ENCODE measurements around the gene NEURL4. TPM values are rescaled to one million over a fixed set of nuclear protein-coding genes. Genes with fewer than 3 reads are reported as not detected.
A peak's percentile ranks its signal among the peaks of the same experiment; 100 is the strongest.

Gene NEURL4
- polyA plus RNA-seq, 6 donors from 2014 or later = 1.2 to 2.7 (median 1.9) TPM; not detected in 1

- Mint-ChIP-seq H3K36me3 (no peaks in the 10 kb centered on the region), H3K9me3 (no peaks in the 10 kb centered on the region), H3K4me3 (peak within 1 kb of the TSS in 6 of 8 donors; percentile 32 to 94 (median 79)), H3K4me1 (peaks cover 33 to 40% (median 36%) of the 10 kb centered on the region in 3 donors), H3K27me3 (peaks cover 0 to 8% (median 3%) of the 10 kb centered on the region in 3 donors), H3K27ac (peak within 1 kb of the TSS in 4 of 6 donors; percentile 56 to 87 (median 80))
- ATAC-seq (ENCODE audit: low read depth in 2 of 2) (no peak), DNase-seq (no peak)
Measured at GRCh38 chr17:7355053-7355452, 25.9 kb upstream of the NEURL4 start, which contains the start of gene TMEM95. TSS of gene TMEM95 (plus strand) at chr17:7355156. CDS start at chr17:7355205, 49 bp downstream.

GRCh38 chr17:7354262-7354843 lies 25.2 kb upstream of the NEURL4 start:
- H3K4me3 Mint-ChIP-seq = peak overlapping the region in 2 of 8 donors; percentile 54 to 91
- no peaks in the 10 kb centered on the region for H3K36me3 Mint-ChIP-seq
- ATAC-seq (ENCODE audit: low read depth in 2 of 2) (no peak), DNase-seq (no peak)
- H3K9me3 Mint-ChIP-seq = no peaks in the 10 kb centered on the region
- peaks cover 36 to 47% (median 39%) of the 10 kb centered on the region in 3 donors for H3K4me1 Mint-ChIP-seq
- peaks cover 0 to 3% (median 3%) of the 10 kb centered on the region in 3 donors for H3K27me3 Mint-ChIP-seq
- H3K27ac Mint-ChIP-seq = peak overlapping the region in 2 of 6 donors; percentile 79 to 87

GRCh38 chr17:7352910-7353635 lies 23.9 kb upstream of the NEURL4 start:
- DNase-seq (no peak), ATAC-seq (ENCODE audit: low read depth in 2 of 2) (no peak)
- Mint-ChIP-seq H3K27me3 (no peaks in the 10 kb centered on the region), H3K9me3 (no peaks in the 10 kb centered on the region), H3K27ac (peak overlapping the region in 5 of 6 donors; percentile 80 to 97 (median 90)), H3K36me3 (no peaks in the 10 kb centered on the region), H3K4me3 (peak overlapping the region; percentile 86 to 94 (median 92)), H3K4me1 (peaks cover 36 to 53% (median 43%) of the 10 kb centered on the region in 3 donors)

GRCh38 chr17:7352503-7352889 lies 23.4 kb upstream of the NEURL4 start:
- DNase-seq = no peak
- H3K27ac Mint-ChIP-seq = peak overlapping the region in 5 of 6 donors; percentile 80 to 97 (median 90)
- no peaks in the 10 kb centered on the region for H3K27me3 Mint-ChIP-seq
- H3K36me3 Mint-ChIP-seq = no peaks in the 10 kb centered on the region
- H3K4me3 Mint-ChIP-seq = peak overlapping the region; percentile 86 to 94 (median 92)
- no peaks in the 10 kb centered on the region for H3K9me3 Mint-ChIP-seq
- ATAC-seq (ENCODE audit: low read depth in 2 of 2) = no peak
- peaks cover 36 to 53% (median 43%) of the 10 kb centered on the region in 3 donors for H3K4me1 Mint-ChIP-seq

- Mint-ChIP-seq H3K27me3 (no peaks in the 10 kb centered on the region), H3K36me3 (no peaks in the 10 kb centered on the region), H3K4me1 (peaks cover 36 to 53% (median 46%) of the 10 kb centered on the region in 3 donors), H3K9me3 (no peaks in the 10 kb centered on the region), H3K27ac (peak within 1 kb of the TSS in 5 of 6 donors; percentile 80 to 97 (median 93)), H3K4me3 (peak within 1 kb of the TSS; percentile 86 to 94 (median 92))
- peak; percentile 47 to 59 for ATAC-seq (ENCODE audit: low read depth in 2 of 2)
- DNase-seq = peak; percentile 71
Measured at GRCh38 chr17:7351665-7352502, 22.7 kb upstream of the NEURL4 start, which contains the start of gene KCTD11. TSS of gene KCTD11 (plus strand) at chr17:7352162.

- H3K4me3 Mint-ChIP-seq = peak overlapping the region in 2 of 8 donors; percentile 30 to 91
- no peaks in the 10 kb centered on the region for H3K27me3 Mint-ChIP-seq
- H3K9me3 Mint-ChIP-seq = no peaks in the 10 kb centered on the region
- ATAC-seq (ENCODE audit: low read depth in 2 of 2) = no peak
- H3K4me1 Mint-ChIP-seq = peaks cover 22 to 45% (median 35%) of the 10 kb centered on the region in 3 donors
- DNase-seq = no peak
- peaks cover 0 to 7% of the 10 kb centered on the region in 2 donors for H3K36me3 Mint-ChIP-seq
- H3K27ac Mint-ChIP-seq = peak overlapping the region in 2 of 6 donors; percentile 28 to 64
Measured at GRCh38 chr17:7348478-7349242, 19.5 kb upstream of the NEURL4 start.

GRCh38 chr17:7347630-7348477 lies 18.7 kb upstream of the NEURL4 start:
- no peaks in the 10 kb centered on the region for H3K9me3 Mint-ChIP-seq
- H3K27ac Mint-ChIP-seq = peak overlapping the region in 1 of 6 donors; percentile 57
- DNase-seq = no peak
- no peak for ATAC-seq (ENCODE audit: low read depth in 2 of 2)
- H3K36me3 Mint-ChIP-seq = peaks cover 0 to 7% of the 10 kb centered on the region in 2 donors
- H3K4me1 Mint-ChIP-seq = peaks cover 20 to 41% (median 29%) of the 10 kb centered on the region in 3 donors
- H3K27me3 Mint-ChIP-seq = no peaks in the 10 kb centered on the region
- H3K4me3 Mint-ChIP-seq = no peak overlapping the region

GRCh38 chr17:7346761-7347614 lies 17.9 kb upstream of the NEURL4 start:
- ATAC-seq (ENCODE audit: low read depth in 2 of 2) (no peak), DNase-seq (no peak)
- Mint-ChIP-seq H3K4me3 (no peak overlapping the region), H3K4me1 (peaks cover 14 to 34% (median 23%) of the 10 kb centered on the region in 3 donors), H3K27me3 (no peaks in the 10 kb centered on the region), H3K9me3 (no peaks in the 10 kb centered on the region), H3K27ac (peak overlapping the region in 3 of 6 donors; percentile 18 to 57 (median 29)), H3K36me3 (peaks cover 0 to 7% of the 10 kb centered on the region in 2 donors)

- ATAC-seq (ENCODE audit: low read depth in 2 of 2) = no peak
- no peak overlapping the region for H3K4me3 Mint-ChIP-seq
- peaks cover 0 to 23% of the 10 kb centered on the region in 2 donors for H3K36me3 Mint-ChIP-seq
- H3K27me3 Mint-ChIP-seq = no peaks in the 10 kb centered on the region
- no peak for DNase-seq
- H3K4me1 Mint-ChIP-seq = peaks cover 17 to 19% (median 18%) of the 10 kb centered on the region in 3 donors
- H3K27ac Mint-ChIP-seq = no peak overlapping the region
- H3K9me3 Mint-ChIP-seq = no peaks in the 10 kb centered on the region
Measured at GRCh38 chr17:7343250-7343649, 14.1 kb upstream of the NEURL4 start.

GRCh38 chr17:7341842-7342241 lies 12.7 kb upstream of the NEURL4 start:
- peaks cover 26 to 30% (median 30%) of the 10 kb centered on the region in 3 donors for H3K4me1 Mint-ChIP-seq
- peaks cover 0 to 23% of the 10 kb centered on the region in 2 donors for H3K36me3 Mint-ChIP-seq
- peak overlapping the region in 1 of 6 donors; percentile 86 for H3K27ac Mint-ChIP-seq
- ATAC-seq (ENCODE audit: low read depth in 2 of 2) = no peak
- H3K4me3 Mint-ChIP-seq = peak overlapping the region in 1 of 8 donors; percentile 24
- H3K27me3 Mint-ChIP-seq = no peaks in the 10 kb centered on the region
- H3K9me3 Mint-ChIP-seq = no peaks in the 10 kb centered on the region
- DNase-seq = no peak

GRCh38 chr17:7340179-7340578 lies 11.0 kb upstream of the NEURL4 start:
- Mint-ChIP-seq H3K9me3 (no peaks in the 10 kb centered on the region), H3K4me1 (peaks cover 39 to 44% (median 40%) of the 10 kb centered on the region in 3 donors), H3K27me3 (no peaks in the 10 kb centered on the region), H3K36me3 (peaks cover 0 to 23% of the 10 kb centered on the region in 2 donors), H3K4me3 (peak overlapping the region in 2 of 8 donors; percentile 33 to 55), H3K27ac (peak overlapping the region in 1 of 6 donors; percentile 7)
- no peak for ATAC-seq (ENCODE audit: low read depth in 2 of 2)
- DNase-seq = no peak
